Uterus (tissue), 4 donors: ENCODE data around the gene CSGALNACT2. TPM values are rescaled to one million over a fixed set of nuclear protein-coding genes. Genes with fewer than 3 reads are reported as not detected.

Experiments
- DNase-seq, 2 donors: peaks; one replicate each; pipeline ENCODE4 v3.0.0-alpha.2; 2019 to 2020
- H3K27ac ChIP-seq, 2 donors: fragments of 200-600 bp; sonication (generic); 1 replicate in 1 of 2; 2 replicates in 1 of 2; pipeline ENCODE4 v1.5.1; 2016 to 2018
- H3K27me3 ChIP-seq, 2 donors: fragments of 200-600 bp; sonication (generic); one replicate each; pipeline ENCODE4 v1.5.1; 2018 to 2019; ENCODE audit warnings: control low read depth in 1 of 2
- H3K36me3 ChIP-seq, 2 donors: fragments of 200-600 bp; sonication (generic); one replicate each; pipeline ENCODE4 v1.5.1; 2019; ENCODE audit warnings: control low read depth in 1 of 2
- H3K4me1 ChIP-seq, 2 donors: fragments of 200-600 bp; sonication (generic); one replicate each; pipeline ENCODE4 v1.5.1; 2018 to 2019; ENCODE audit warnings: control low read depth in 1 of 2
- H3K4me3 ChIP-seq, 2 donors: fragments of 200-600 bp; sonication (generic); 1 replicate in 1 of 2; 2 replicates in 1 of 2; pipeline ENCODE4 v1.5.1; 2018 to 2019; ENCODE audit warnings: mild to moderate bottlenecking in 1 of 2
- H3K9me3 ChIP-seq, 2 donors: fragments of 200-600 bp; sonication (generic); one replicate each; pipeline ENCODE4 v1.5.1; 2019; ENCODE audit warnings: control low read depth in 1 of 2
- POLR2A ChIP-seq, 2 donors: fragments of 450-650 bp; IDR thresholded peaks; one replicate each; pipeline ENCODE4 v1.6.1; 2016; ENCODE audit warnings: antibody characterized with exemption in 2 of 2, mild to moderate bottlenecking in 1 of 2, moderate library complexity in 1 of 2
- intact Hi-C: fragments of 100-400 bp; cut with DNase I; formaldehyde crosslinking; loops from one replicate; pipeline ENCODE4 v1.15.1; 2023; ENCODE audit warnings: low total_unique reads
- total RNA-seq, 4 donors: library from RNA; depleted of rRNA in 3 of 4; stranded (reverse); fragments of >200 nt in 3 of 4; gene quantifications; one replicate each; pipeline versions ENCODE4 v1.1.0 to v1.2.4, GENCODE V29; 2014 to 2023
- TF ChIP-seq, protein P1 (sequence below), 4 experiments: fragments of 200-600 bp in 2 of 4; fragments of 450-650 bp in 2 of 4; sonication (generic) in 2 of 4; IDR thresholded peaks; one replicate each; pipeline ENCODE4 v1.5.1; 2016 to 2019; ENCODE audit warnings: antibody characterized with exemption in 4 of 4, mild to moderate bottlenecking in 2 of 4, moderate library complexity in 1 of 4
- donor health status: DM: yes; HTN: yes; CAD: no.

CSGALNACT2 gene
- total RNA-seq, 4 donors from 2014 or later = 18.4 to 43.7 (median 25.1) TPM

DNA sequence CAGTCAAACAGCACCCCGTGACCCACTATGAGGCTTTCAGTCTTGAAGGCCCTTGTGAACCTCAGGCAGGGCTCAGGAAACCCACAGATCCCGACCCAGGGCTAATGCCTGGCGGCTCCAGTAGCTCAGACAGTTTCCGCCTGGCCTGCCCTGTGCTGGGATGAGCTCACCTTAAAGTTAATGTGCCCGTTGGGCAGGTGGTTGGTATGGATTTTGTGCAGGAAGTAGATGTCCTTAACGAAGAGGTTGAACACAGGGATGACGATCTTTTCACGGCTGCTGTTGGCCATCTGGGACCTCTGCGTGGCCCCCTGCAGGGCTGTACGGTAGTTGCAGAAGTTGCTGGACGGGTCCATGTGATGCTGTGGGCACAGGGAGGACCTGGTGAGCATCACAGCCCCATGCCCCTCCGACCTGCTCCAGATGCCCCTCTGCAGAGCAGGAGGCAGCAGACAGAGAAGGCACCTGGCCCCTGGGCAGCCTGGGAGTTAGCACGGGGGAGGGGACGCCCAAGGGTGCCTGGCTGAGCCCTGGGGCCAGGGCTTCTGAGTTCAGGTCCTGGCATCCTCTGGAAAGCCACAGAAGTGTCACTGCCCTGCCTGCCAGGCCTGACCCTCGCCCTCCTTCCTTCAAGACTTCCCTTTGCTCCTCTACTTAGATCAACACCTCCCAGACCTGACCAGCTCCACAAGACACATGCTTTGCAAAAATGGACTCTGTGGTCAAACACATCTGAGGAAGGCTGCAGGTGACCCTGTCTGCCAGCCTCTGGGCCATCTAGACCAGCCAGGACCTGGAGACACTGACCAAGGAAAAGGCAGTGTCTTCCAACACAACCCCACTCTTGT lies 59.8 kb downstream of the CSGALNACT2 start:
- TF ChIP-seq, protein P1, sequence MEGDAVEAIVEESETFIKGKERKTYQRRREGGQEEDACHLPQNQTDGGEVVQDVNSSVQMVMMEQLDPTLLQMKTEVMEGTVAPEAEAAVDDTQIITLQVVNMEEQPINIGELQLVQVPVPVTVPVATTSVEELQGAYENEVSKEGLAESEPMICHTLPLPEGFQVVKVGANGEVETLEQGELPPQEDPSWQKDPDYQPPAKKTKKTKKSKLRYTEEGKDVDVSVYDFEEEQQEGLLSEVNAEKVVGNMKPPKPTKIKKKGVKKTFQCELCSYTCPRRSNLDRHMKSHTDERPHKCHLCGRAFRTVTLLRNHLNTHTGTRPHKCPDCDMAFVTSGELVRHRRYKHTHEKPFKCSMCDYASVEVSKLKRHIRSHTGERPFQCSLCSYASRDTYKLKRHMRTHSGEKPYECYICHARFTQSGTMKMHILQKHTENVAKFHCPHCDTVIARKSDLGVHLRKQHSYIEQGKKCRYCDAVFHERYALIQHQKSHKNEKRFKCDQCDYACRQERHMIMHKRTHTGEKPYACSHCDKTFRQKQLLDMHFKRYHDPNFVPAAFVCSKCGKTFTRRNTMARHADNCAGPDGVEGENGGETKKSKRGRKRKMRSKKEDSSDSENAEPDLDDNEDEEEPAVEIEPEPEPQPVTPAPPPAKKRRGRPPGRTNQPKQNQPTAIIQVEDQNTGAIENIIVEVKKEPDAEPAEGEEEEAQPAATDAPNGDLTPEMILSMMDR (IDR thresholded peaks at IDR 0.05) = no peak
- H3K36me3 ChIP-seq = no peaks in the 10 kb centered on the region
- peak; percentile 6 to 11 for DNase-seq

DNA sequence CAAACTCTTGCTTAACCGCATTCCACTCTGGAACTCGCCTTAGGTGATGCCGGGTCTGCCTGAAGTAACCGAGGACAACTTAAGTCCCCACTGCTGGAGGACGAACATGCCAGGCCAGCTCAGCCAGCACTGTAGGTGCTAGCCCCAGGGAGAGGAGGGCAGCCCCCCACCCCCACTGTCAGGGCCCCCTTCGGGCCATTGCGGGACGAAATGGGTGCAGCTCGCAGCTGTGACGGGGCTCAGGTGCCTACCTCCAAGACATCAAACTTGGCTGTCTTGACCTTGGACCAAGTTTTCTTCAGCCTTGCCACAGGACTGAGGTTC lies 60.4 kb downstream of the CSGALNACT2 start:
- intact Hi-C loops = no loop called here
- Histone ChIP-seq H3K27ac (no peak overlapping the region), H3K4me1 (no peaks in the 10 kb centered on the region), H3K36me3 (no peaks in the 10 kb centered on the region), H3K9me3 (no peaks in the 10 kb centered on the region), H3K4me3 (no peak overlapping the region), H3K27me3 (no peaks in the 10 kb centered on the region)
- TF ChIP-seq, protein P1 (IDR thresholded peaks at IDR 0.05) = no peak
- TF ChIP-seq POLR2A (IDR thresholded peaks at IDR 0.05) = no peak
- peak in 1 of 2 donors; percentile 3 for DNase-seq

More for the DNA sequence above, 59.8 kb downstream of the CSGALNACT2 start:
- Histone ChIP-seq H3K4me3 (no peak overlapping the region), H3K27me3 (no peaks in the 10 kb centered on the region), H3K27ac (no peak overlapping the region), H3K9me3 (no peaks in the 10 kb centered on the region), H3K4me1 (no peaks in the 10 kb centered on the region)
- intact Hi-C loops = no loop called here

DNA sequence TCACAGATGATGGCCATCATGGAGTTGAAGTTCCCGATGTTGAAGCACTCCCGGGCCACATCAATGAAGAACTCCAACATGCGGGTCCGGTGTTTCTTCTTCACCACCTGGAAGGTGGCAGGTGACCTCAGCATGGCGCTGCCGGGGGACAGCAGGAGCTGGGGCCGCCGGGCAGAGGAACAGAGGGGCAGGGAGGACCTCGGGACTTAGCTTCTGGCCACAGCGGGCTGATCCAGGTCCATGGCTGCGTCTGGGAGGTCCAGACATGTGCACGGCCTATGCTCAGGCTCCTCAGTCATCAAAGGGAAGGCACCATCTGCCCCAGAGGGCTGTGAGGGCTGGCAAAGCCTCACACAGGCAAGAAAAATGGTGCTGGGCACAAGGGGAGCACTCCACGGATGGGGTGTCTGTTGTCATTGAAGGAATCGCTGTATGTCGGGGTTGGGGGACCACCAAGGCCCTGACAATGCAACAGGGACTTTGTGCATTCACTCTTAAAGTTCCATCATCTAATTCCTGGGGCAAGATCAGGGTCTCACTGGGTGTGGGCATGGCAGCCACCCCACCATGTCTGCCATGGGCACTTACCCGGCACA lies 60.9 kb downstream of the CSGALNACT2 start:
- no peaks in the 10 kb centered on the region for H3K4me1 ChIP-seq
- DNase-seq = peak; percentile 3 to 4
- no peak for TF ChIP-seq POLR2A (IDR thresholded peaks at IDR 0.05)
- TF ChIP-seq, protein P1 (IDR thresholded peaks at IDR 0.05) = no peak
- no peaks in the 10 kb centered on the region for H3K9me3 ChIP-seq
- H3K36me3 ChIP-seq = no peaks in the 10 kb centered on the region
- no peaks in the 10 kb centered on the region for H3K27me3 ChIP-seq
- no peak overlapping the region for H3K27ac ChIP-seq
- intact Hi-C loops = no loop called here
- no peak overlapping the region for H3K4me3 ChIP-seq

DNA sequence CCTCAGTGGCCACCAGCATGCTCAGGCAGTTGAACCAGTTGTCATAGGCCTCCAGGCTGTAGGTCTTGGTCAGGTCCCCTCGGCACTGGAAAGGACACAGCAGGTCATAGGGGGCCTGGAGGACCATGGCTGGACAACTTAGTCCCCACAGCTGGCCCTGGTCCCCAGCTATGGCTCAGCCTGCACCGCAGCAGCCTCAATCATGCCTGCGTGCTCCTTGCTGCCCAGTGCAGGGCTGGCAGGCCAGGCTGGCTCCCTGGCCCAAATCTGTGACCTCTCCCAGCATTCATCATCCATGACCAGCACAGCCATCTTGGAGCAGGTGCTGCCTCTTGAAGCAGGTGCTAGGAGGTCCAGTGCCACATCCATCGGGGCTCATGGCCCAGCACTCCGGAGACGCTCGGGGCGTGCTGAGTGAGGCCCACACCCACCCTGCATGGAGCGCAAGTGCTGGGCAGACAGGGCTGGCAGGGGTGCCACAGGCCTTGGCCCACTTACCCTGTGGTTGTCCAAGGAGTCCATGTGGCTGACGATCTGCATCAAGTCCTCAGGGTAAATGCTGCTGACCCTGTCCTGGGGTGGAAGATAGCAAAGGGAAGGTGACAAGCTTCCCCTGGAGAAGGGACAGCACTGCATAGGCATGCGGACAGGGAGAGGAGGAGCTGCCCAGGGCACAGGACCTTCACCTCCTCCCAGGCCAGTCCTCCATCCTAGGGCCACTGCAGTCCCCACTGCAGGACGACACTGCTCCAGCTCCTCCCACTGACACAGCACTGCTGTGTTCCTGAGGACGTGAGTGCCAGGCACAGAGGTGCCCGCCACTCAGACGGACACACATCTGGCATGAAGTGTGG lies 61.7 kb downstream of the CSGALNACT2 start:
- Histone ChIP-seq H3K4me3 (no peak overlapping the region), H3K27me3 (no peaks in the 10 kb centered on the region), H3K9me3 (no peaks in the 10 kb centered on the region), H3K27ac (no peak overlapping the region), H3K36me3 (no peaks in the 10 kb centered on the region), H3K4me1 (no peaks in the 10 kb centered on the region)
- no peak for TF ChIP-seq POLR2A (IDR thresholded peaks at IDR 0.05)
- intact Hi-C loops = no loop called here
- peak; percentile 6 to 10 for DNase-seq

DNA sequence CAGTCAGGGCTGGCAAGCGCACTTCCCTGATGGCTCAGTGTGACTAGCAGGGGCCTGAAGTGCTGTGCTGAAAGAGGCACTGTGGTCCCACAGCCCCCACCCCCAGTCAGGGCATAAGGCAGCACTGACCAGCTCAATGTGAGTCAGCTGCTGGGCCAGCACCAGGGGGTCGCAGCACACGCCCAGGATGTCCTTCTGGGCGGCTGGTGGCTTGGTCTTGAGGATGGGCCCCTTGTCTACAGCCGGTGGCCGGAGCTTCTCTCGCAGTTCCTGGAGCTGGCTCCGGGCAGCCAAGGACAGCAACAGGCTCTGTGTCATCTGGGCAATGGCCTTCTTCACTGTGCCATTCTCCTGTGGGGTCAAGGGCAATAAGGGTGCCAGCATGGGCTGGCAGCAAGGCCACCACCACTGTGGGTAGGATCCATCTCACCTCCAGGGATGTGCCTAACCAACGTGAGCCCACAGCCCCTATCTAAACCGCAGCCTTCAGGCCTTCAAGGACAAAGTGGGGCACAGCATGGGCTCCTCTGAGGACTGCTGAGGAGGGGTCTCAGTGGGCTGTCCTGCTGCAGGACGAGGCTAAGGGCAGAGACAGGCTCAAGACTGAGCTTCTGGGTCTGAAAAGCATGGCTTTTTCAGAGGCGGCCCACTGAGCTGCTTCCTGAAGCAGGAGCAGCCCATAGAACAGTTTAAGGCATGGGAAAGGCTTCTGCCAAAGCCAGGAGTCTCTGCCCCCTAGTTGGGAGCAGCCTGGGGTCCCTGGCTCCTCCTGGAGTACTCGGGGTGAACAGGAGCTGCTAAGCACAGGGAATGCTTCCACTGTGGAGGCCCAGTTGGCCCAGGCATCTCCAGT lies 62.5 kb downstream of the CSGALNACT2 start:
- H3K27ac ChIP-seq = no peak overlapping the region
- H3K4me3 ChIP-seq = no peak overlapping the region

More for the DNA sequence above, 62.5 kb downstream of the CSGALNACT2 start:
- TF ChIP-seq, protein P1 (IDR thresholded peaks at IDR 0.05) = no peak
- no peak for TF ChIP-seq POLR2A (IDR thresholded peaks at IDR 0.05)
- H3K36me3 ChIP-seq = no peaks in the 10 kb centered on the region
- intact Hi-C loops = no loop called here
- DNase-seq = peak; percentile 4 to 10
- H3K9me3 ChIP-seq = no peaks in the 10 kb centered on the region
- H3K27me3 ChIP-seq = no peaks in the 10 kb centered on the region
- H3K4me1 ChIP-seq = no peaks in the 10 kb centered on the region
